D721Med (cell line): ENCODE data around the gene ALG3.
A peak's percentile ranks its signal among the peaks of the same experiment; 100 is the strongest.

ENCODE experiments used
- DNase-seq: peaks from one replicate; pipeline ENCODE4 v3.0.0; 2011; ENCODE audit warnings: low spot score; ENCODE audit not compliant: insufficient read length
- FAIRE-seq: peaks from 2 replicates; lab custom pipeline; 2011; peaks lifted over from hg19 to GRCh38; lab: Jason Lieb, UNC
- TF ChIP-seq, protein P1 (sequence below): IDR thresholded peaks from 2 replicates; pipeline ENCODE4 v1.5.1; 2012; ENCODE audit warnings: mild to moderate bottlenecking, control low read depth; ENCODE audit not compliant: insufficient read depth; ENCODE audit errors: missing control alignments

The ALG3 gene

DNA sequence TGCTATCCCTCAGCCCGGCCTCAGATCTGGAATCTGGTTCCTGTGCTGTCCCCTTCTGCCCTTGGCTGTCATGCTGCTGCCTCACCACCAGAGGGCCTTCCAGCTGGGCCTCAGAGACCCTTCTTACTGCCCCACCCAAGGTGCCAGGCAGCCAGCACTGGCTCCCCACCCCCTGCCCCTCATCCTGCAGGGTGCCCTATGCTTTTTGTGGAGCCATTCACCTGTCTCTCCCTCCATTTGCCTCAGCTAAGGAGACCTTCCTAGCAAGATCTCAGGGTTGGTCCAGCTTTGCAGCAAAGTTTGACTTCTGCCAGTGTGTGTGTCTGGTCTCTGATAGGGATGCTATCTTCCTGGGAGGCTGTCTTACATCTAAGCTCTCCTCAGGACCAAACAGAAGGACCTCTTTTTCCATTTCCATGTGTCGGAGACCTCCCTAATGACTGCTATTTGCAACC lies 21.3 kb downstream of the ALG3 start:
- no peak for DNase-seq
- FAIRE-seq, result no peak
- TF ChIP-seq, protein P1, sequence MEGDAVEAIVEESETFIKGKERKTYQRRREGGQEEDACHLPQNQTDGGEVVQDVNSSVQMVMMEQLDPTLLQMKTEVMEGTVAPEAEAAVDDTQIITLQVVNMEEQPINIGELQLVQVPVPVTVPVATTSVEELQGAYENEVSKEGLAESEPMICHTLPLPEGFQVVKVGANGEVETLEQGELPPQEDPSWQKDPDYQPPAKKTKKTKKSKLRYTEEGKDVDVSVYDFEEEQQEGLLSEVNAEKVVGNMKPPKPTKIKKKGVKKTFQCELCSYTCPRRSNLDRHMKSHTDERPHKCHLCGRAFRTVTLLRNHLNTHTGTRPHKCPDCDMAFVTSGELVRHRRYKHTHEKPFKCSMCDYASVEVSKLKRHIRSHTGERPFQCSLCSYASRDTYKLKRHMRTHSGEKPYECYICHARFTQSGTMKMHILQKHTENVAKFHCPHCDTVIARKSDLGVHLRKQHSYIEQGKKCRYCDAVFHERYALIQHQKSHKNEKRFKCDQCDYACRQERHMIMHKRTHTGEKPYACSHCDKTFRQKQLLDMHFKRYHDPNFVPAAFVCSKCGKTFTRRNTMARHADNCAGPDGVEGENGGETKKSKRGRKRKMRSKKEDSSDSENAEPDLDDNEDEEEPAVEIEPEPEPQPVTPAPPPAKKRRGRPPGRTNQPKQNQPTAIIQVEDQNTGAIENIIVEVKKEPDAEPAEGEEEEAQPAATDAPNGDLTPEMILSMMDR, result peak; percentile 63

GRCh38 chr3:184223946-184224345 lies 24.8 kb downstream of the ALG3 start:
- TF ChIP-seq, protein P1, result no peak
- no peak for FAIRE-seq
- DNase-seq, result no peak

- DNase-seq (no peak), FAIRE-seq (no peak)
- TF ChIP-seq, protein P1, result no peak
These were observed 26.2 kb downstream of the ALG3 start for GRCh38 chr3:184222521-184222920.

- DNase-seq, result no peak
- TF ChIP-seq, protein P1, result no peak
- FAIRE-seq, result no peak
These were observed 29.9 kb downstream of the ALG3 start for GRCh38 chr3:184218814-184219213.

- no peak for FAIRE-seq
- no peak for DNase-seq
- TF ChIP-seq, protein P1, result no peak
These were observed 37.0 kb downstream of the ALG3 start for GRCh38 chr3:184211718-184212117.

- DNase-seq (no peak), FAIRE-seq (no peak)
- TF ChIP-seq, protein P1, result no peak
These were observed 37.5 kb downstream of the ALG3 start for GRCh38 chr3:184211297-184211696.

DNA sequence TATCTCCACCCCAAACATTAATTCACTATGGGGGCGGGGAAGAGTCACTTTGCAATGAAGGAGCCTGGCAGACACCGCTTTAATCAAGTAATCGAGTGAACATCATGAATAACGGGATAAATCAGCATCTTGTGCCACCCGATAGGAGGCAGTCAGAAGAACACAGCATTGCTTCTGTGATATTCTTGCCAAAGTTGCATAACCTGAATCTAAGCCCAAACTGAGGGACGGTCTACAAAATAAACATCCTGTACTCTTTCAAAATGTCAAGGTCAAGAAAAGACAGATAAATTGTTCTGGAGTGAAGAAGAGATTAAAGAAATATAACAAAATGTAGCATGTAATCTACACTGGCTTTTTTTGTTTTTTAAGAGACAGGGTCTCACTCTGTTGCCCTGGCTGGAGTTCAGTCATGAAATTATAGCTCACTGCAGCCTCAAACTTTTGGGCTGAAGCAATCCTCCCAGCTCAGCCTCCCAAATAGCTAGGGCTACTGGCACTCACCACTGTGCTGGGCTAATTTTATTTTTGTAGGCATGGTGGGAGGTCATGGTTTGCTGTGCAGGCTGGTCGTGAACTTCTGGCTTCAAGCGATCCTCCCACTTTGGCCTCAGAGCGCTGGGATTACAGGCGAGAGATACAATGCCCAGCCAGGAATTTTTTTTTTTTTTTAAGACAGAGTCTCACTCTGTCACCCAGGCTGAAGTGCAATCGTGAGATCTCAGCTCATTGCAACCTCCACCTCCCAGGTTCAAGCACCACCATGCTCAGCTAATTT lies 39.4 kb downstream of the ALG3 start:
- TF ChIP-seq, protein P1, result no peak
- no peak for FAIRE-seq

More for the DNA sequence above, 39.4 kb downstream of the ALG3 start:
- DNase-seq, result no peak
